NCI-H1930 (cell line): ENCODE results near the gene JAG2.

ENCODE experiments used
- DNase-seq, 2 experiments: peaks; one replicate each; lab custom pipeline; 2025; lab: John Stamatoyannopoulos, UW

Gene JAG2

DNA sequence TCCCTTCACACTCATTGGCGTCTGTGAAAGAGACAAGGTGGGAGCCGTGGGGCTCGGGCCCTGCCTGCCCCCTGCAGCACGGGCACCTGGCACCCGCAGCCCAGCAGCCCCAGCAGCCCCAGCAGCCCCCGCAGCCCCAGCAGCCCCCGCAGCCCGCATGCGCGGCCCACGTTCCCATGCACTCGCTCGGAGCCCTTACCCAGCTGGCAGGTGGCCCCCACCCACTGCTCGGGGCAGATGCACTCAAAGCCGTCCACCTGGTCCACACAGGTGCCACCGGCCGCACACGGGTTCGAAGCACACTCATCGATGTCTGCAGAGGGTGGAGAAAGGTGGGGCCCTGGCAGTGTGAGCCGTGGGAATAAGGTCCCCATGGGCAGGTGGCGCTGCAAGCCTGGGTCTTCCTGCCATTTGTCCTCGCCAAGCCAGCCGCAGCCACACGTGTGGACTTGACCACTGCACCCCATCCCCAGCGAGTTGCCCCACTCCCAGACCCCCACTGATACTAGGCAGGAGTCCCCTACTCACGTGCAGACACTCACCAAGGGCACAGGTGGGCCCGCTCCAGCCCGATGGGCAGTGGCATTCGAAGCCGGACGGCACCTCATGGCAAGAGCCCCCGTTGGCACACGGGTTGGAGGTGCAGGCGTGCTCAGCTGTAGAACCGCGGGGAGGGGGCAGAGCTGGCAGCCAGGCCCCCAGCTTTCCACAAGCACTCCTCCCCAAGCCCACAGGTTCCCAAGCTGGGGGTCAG lies 17.3 kb downstream of the JAG2 start:
- no peak for DNase-seq

DNA sequence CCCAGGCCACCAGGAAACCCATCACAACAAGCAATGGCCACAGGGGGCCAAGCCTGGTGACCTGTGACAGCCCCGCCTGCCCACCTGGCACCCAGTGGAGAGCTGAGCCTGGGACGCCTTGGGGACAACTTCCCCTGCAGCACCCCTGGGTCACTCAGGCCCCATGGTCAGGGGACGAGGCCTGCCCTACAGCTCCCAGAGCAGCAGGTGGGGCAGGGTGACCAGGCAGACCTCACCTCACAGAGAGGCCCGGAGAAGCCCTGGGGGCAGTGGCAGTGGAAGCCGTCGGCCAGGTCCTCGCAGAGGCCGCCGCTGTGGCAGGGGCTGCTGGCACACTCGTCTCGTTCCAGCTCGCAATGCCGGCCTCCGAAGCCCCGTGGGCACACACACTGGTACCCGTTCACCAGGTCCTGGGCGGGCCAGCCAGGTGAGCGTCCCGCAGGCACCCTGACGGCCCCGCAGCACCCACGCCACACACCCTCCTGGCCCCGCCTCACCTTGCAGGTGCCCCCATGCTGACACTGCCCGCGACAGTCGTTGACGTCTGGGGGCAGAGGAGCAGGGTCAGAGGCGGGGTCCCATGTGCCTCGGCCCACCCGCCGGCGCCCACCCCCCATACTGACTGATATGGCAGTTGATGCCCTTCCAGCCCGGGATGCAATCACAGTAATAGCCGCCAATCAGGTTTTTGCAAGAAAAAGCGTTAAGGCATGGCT lies 18.1 kb downstream of the JAG2 start:
- no peak for DNase-seq

DNA sequence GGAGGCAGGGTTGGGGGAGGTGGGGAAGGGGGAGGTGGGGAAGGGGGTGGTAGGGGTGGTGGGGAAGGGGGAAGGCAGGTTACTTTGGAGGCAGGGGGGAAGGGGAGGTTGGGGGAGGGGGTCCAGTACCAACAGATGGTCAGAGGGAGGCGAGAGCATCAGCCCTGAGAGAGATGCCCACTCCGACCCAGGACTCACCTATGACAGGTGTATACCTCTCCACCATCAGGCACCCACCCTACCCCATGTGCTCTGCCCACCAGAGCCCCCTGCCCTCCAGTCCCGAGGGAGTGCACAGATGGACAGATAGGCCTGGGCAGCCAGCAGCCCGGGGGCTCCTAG lies 18.6 kb downstream of the JAG2 start:
- DNase-seq: no peak

DNA sequence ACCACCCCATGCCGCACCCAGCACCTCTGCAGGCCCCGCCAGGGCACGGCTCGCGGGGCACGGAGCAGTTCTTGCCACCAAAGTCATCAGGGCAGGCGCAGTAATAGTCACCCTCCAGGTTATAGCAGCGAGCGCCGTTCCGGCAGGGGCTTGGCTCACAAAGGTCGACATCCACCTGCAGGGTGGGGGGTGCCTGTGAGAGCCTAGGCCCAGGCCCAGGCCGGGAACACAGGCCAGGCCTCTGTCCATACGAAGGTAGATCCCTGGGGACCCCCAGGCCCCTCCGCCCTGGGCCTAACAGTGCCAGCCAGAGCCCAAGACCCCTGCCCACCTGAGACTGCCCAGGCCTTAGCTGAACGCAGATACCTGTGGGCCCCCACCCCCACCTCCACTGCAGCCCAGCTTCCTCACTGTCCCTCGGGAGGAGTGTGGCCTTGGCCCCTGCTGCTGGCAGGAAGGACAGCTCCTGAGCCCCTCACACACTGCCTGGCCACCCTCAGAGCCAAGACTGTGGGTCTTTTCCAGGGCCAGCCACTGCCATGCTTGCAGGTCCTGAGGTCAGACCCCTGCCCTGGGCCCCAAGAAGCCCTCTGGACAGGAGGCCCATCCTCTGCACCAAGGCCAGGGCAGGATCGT lies 19.3 kb downstream of the JAG2 start:
- no peak for DNase-seq

DNA sequence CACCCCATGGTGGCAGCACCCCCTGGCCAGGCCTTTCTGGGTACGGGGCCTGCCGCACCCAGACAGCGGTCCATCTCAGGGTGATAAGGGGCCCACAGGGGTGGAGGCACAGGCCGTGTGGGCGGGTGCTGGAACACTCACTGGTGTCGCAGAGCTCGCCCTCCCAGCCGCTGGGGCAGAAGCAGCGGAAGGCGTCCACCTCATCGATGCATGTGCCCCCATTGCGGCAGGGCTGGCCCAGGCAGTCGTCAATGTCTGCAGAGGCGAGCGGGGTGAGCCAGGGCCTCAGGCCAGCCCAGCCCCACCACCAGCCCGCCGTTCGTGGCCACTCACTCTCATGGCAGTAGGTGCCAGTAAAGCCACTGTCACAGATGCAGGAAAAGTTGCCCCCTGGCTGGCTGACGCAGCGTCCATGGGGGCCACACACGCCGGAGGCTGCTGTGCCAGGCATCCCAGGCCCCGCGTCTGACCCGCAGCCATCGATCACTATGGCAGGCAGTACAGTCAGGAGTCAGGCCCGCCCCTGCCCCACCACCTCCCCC lies 19.9 kb downstream of the JAG2 start:
- DNase-seq: no peak

DNA sequence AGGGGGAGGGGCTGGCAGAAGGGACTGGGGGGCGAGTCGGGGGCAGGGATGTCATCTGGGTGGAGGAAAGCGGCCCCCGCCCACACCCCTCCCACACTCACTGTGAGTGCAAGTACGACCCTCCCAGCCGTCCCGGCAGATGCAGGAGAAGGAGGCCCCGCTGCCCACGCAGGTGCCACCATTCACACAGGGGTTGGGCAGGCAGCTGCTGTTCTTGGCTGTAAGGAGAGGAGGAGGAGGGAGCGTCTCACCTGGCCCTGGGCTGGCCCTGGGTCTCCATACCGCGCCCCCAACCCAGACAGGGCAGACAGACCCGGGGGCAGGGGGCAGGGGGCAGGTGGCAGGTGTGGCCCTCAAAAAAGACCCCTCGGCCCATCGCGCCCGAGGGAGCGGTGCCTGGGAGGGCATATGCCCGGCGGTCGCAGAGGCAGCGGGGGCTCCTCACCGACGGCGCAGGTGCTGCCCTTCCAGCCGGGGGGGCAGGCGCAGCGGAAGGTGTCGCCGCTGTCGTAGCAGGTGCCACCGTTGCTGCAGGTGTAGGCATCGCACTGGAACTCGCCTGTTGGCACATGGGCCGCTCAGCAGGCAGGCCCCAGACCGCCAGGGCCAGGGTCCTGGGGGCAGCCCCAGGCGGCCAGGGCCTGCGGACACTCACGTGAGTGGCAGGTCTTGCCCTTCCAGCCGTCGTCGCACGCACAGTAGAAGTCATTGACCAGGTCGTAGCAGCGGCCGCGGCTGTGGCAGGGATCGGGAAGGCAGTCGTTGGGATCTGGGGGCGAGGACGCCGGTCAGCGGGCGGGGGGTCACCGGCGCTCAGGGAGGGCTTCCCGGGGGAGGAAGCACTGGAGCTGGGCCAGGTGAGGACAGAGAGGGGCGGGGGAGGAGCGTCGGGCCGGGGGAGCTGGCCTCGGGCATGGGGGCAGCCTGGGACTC lies 20.6 kb downstream of the JAG2 start:
- no peak for DNase-seq

DNA sequence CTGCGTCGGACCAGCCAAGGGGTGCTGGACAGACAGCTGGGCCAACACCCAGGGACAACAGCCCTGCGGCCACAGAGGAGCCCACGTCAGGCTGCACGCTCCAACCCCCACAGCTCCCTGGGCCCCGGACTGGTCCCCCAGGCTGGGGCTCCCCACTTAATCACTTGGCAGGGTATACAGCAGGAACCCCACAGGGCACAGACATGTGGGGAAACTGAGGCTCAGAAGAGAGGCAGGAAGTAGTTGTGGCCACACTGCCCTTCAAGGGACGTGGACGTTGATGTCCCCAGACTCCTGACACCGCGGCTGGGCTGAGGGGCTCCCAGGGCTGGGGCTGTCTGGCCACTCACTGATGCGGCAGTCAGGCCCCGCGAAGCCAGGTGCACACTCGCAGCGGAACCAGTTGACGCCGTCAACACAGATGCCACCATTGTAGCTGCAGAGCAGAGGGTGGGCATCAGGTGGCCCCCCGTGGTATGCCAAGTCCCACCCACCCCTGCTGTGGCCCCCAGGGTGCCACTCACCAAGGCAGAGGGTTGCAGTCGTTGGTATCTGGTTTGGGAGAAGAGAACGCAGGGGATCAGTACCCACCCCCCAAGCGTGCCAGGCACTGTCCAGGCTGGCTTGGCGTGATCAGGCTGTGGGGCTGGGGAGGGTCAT lies 21.5 kb downstream of the JAG2 start:
- no peak for DNase-seq

DNA sequence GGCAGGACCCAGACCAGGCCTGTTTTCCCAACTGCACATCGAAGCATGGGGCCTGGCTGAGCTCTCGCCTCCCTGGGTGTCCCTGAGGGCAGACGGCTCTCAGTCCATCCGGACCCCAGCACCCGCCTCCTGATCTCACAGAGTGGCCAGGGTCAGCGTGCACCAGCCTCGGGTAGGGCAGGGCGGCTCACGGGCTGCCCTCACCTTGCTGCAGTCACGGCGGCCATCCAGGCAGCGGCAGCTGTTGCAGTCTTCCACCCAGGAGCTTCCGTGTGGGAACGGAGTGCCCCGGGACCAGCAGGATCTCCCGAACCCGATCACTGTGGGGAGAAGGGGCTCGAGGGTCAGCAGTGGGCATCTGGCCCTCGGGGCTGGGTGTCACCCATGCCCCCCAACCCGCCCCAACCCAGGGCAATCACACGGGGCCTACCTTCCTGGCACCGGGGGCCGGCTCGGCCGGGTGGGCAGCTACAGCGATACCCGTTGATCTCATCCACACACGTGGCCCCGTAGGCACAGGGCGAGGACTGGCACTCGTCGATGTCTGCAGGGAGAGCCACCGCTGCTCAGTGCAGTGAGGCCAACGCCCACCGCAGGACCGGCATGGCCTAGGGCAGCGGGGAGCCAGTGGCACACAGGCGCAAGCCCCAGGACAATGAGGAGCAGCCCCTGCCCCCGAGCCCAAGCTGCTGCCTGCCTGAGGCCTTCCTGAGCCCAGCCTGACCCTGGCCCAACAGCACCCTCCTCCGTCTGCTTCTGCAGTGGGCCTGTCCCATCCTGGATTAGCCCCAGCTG lies 22.2 kb downstream of the JAG2 start:
- no peak for DNase-seq

DNA sequence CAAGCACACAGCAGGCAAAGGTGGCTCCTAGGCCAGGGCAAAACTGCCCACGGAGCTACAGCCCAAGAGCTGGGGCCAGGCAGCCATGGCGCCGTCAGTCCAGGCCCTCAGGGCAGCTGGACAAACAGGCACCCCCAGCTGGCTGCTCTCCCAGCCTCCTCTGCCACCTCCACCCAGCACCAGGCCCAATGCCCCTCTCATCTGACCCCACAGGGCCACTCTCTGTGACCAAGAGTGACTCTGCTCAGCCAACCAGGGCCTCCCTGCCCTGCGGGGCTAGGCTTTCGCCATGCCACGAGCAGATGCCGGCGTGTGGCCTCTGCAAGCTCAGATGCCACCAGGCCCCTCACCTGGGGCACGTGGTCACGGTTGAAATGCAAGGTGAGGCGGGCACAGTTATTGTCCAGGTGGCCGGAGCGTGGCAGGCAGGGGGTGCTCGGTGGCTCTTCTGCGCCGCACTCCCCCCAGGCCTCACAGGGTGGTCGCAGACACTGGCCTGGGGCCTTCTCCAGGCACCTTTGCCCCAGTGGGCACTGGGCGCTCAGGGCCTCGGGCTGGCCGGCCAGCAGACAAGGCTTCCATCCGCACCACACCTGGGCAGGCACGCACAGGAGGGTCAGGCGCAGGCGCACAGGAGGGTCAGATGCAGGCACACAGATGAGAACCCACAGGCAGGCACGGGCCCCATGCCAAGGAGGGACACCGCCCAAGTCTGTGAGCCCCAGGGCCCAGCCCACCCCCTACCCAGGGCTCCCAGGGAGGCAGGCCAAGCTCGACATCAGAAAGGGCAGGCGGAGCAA lies 23.0 kb downstream of the JAG2 start:
- no peak for DNase-seq

DNA sequence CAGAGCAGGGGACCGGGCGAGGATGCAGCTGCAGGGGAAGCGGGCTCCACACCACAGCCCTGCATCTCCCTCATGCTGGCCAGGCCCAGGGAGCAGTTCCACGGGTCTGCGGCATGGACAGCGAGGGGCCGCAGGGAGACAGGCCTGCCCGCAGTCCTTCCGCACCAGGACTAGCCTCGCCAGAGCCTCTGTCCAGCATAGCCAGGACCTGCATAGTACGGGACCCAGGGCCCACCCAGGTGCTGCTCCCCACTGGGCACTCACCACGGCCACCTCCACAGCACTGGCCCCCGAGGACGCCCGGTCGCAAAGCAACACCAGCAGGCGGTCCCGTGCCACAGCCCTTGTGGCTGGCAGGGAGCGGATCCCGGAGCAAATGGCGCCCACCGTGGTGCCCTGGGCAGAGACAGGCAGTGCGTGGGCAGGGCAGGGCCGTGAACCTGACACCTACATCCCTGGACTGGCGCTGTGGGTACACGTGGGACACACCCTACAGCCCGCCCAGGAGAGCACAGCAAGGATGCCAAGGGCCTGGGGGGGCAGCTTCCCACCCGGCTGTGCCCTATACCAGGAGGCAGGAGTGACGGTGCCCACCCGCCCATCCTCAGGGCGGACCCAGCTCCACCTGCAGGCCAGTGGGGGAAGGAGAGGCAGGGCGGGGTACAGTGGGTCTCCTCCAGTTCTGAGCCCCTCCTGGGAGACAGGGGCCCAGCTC lies 23.8 kb downstream of the JAG2 start:
- no peak for DNase-seq

DNA sequence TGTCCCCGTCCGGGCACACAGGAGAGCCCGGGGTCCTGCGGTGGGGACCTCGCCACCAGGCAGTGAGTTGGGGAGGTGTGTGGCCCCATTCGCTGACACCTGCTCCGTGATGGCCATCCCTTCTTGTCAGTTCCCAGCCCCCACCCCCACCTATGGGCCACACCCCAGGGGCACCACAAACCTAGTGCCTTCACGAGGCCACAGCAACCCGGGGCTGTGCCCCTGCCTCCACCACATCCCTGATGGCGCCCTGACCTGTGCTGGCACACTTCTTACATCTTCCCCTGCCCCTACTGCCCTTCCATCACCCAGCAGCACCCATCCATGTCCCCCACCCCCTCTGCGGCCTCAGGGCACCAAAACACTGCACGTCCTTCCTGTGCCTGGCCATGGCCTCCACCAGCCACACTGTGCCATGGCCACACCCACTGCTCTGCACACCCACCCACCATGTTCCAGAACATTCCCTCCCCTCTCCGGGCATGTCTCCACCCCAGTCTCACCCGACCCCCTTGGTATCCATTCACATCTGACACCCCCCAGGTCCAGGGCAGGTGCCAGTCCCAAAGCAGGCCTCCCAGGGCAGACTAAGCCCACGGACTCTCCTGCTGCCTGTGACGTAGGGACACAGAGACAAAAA lies 24.4 kb downstream of the JAG2 start:
- no peak for DNase-seq

DNA sequence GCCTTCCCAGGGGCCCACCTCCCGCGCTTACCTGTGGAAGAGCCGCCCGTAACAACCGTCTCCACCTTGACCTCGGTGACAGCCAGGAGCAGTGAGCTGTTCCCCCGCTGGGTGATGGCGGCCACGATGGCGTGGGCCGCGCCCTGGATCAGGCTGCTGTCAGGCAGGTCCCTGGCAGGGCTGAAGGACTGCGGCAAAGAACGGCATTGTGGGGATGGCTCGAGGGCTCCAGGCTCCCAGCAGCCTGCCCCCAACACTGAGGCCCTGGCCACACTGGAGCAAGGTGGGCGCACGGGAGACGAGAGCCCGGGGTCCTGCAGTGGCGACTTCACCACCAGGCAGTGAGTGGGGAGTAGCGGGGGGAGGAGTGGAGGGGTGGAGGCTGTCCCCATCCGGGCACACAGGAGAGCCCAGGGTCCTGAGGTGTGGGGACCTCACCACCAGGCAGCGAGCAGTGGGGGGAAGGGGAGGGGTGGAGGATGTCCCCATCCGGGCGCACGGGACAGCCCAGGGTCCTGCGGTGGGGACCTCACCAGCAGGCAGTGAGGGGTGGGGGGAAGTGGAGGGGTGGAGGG lies 25.0 kb downstream of the JAG2 start:
- DNase-seq: no peak

DNA sequence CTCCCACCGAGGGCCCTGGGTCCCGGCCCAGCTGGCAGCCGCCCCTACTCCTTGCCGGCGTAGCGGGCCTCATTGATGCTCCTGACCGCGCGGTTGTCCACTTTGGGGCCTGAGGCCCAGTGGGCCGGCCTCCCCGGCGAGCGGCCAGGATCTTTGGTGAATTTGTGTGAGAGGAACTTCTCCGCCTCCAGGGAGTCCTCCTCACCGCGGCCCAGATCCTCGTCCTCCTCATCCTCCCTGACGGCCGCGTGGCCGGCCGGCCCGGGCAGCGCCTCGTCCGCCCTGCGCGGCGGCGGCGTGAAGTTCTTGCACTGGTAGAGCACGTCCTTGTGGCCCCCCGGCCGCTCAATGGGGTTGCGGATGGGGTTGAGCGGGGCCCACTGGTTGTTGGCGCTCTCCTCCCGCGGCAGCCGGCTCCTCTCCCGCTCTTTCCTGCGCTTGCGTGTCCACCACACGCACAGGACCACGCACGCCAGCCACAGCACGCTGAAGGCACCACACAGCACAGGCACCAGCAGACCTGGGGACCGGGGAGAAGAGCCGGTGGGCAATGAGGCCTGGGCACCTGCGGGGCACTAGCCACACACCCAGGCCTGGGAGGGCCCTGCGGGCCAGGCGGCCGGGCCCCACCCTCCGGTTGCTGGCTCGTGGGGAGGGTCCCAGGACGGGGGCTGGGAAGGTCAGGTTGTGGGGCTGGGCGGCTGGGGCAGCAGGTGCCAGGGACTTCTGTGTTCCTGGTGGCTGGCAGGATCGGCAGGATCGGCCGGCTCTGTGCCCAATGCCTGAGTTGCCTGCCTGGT lies 25.7 kb downstream of the JAG2 start:
- no peak for DNase-seq

DNA sequence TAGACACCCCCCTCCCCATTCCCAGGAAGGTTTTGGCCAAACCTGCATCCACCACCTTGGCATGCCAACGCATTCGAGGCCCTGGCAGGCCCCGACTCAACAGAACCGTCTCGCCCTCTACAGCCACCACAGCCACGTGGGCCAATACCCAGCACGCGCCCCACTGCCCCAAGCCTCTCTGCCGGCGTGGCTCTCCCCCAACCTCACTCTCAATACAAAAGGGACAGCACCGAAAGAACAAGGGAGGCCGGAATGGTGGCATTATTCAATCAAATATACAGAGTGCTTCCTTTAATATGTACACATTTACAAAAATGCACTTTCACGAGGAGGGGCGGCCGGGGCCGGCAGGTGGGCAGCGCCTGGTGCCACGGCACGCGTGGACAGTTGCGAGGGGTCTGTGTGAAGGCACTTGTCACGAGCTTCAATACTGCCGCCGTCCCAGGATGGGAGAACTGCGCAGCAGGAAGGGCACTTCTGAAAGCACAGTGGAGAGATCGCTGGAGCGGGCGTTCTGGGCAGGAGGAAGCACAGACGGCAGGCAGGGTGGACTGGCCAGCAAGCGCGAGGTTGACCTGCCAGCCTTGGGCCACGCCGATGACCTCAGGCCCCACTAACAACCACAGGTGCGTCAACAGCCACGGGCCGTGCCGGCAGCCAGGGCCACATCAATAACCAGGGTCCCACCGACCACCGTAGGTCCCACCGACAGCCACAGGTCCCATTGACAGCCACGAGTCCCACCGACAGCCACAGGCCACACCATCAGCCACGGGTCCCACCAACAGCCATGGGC lies 26.9 kb downstream of the JAG2 start:
- no peak for DNase-seq

DNA sequence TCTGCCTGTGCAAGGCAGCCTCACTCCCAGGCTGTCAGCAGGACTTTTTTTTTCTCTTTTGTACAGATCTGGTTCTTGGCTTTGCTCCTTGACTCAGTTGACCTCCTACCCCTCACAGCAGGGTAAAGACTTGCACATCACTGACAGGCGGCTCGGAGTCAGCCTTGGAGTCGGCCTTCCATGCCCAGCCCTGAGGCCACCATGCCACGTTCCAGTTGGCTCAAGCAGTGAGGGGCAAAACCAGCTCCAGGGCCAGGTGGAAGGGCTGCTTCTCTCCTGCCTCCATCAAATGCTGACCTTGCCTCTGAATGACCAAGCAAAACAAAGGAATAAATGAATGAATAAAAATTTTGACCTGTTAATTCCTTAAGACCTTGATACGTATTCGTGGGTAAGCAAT lies 27.6 kb downstream of the JAG2 start:
- no peak for DNase-seq

DNA sequence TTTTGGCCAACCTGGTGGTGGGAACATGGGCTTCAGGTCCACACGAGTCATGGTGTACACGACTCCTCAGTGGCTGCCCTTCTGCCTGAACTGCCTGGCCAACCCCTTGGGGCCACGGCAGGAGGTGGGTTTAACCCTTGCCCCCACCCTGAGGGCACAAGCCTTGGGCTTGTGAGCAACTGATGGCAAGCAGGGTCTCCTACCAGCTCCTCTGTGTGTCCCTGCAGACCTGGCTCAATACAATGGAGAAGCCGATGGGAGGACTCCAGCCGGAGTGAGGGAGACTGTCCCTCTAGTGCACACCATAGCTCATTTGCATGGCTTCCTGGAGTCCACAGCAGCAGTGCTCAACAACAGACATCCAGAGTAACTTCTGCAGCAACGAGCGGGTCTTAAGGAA lies 28.0 kb downstream of the JAG2 start:
- DNase-seq: no peak

DNA sequence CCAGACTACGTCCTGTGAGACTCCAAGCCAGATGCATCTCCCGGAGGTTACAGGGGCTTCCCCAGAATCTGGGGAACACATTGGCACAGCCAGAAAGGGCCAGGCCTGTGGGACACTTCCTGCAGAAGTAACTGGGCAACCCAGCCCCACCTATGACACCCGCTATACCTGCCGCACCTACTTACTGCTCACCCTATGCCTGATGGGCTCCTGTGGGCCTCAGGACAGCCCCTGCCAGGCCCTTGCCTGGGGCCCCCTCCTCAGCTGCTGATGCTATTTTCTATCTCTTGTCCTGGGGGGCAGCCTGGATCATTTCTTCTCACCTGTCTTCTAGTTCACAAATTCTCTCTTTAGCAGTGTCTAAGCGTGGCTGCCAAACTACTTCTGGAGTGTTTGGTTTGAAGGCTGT lies 28.7 kb downstream of the JAG2 start:
- DNase-seq: no peak
